Activated naive CD4-positive, alpha-beta T cell treated with anti-CD3 and anti-CD28 coated beads, Interleukin-2, amount 10 ng/mL, durations not matched to agents 7 days and 5 days (primary cell): ENCODE data around the gene ZDHHC11.

ENCODE experiments used
- CTCF ChIA-PET: fragments of 350-600 bp; sonication (Branson Sonifier 250); formaldehyde crosslinking; loops from one replicate; lab custom pipeline; 2021; ENCODE audit warnings: antibody characterized with exemption; lab: Charles Lee
- DNase-seq: peaks from one replicate; pipeline ENCODE4 v3.0.0-alpha.2; 2020
- H3K27ac Mint-ChIP-seq: one replicate; pipeline ENCODE4 v1.8.0; 2021; ENCODE audit warnings: mild to moderate bottlenecking, moderate library complexity, mixed read lengths
- H3K27me3 Mint-ChIP-seq: one replicate; pipeline ENCODE4 v1.8.0; 2021; ENCODE audit warnings: mild to moderate bottlenecking, mixed read lengths
- H3K36me3 Mint-ChIP-seq: one replicate; pipeline ENCODE4 v1.8.0; 2021; ENCODE audit warnings: mixed read lengths
- H3K4me1 Mint-ChIP-seq: one replicate; pipeline ENCODE4 v1.8.0; 2021; ENCODE audit warnings: mixed read lengths
- H3K4me3 Mint-ChIP-seq: one replicate; pipeline ENCODE4 v1.8.0; 2021; ENCODE audit warnings: mild to moderate bottlenecking, moderate library complexity, mixed read lengths
- H3K9me3 Mint-ChIP-seq: one replicate; pipeline ENCODE4 v1.8.0; 2021; ENCODE audit warnings: mixed read lengths

Gene ZDHHC11

GRCh38 chr5:871596-872298, 21.0 kb upstream of the ZDHHC11 start:
- peaks cover 62% of the 10 kb centered on the region for H3K36me3 Mint-ChIP-seq
- DNase-seq = peak; percentile 10
- H3K4me1 Mint-ChIP-seq = peaks cover 3% of the 10 kb centered on the region
- H3K27ac Mint-ChIP-seq = no peak overlapping the region
- no peaks in the 10 kb centered on the region for H3K9me3 Mint-ChIP-seq
- CTCF ChIA-PET = no interaction called here
- H3K4me3 Mint-ChIP-seq = no peak overlapping the region
- no peaks in the 10 kb centered on the region for H3K27me3 Mint-ChIP-seq

- no peak for DNase-seq
- Mint-ChIP-seq H3K4me1 (peaks cover 3% of the 10 kb centered on the region), H3K27ac (no peak overlapping the region), H3K9me3 (no peaks in the 10 kb centered on the region), H3K36me3 (peaks cover 63% of the 10 kb centered on the region), H3K4me3 (no peak overlapping the region), H3K27me3 (no peaks in the 10 kb centered on the region)
- CTCF ChIA-PET = no interaction called here
These were observed 20.2 kb upstream of the ZDHHC11 start for GRCh38 chr5:870956-871355.

- H3K36me3 Mint-ChIP-seq = peaks cover 51% of the 10 kb centered on the region
- DNase-seq = no peak
- no peak overlapping the region for H3K27ac Mint-ChIP-seq
These were observed 17.8 kb upstream of the ZDHHC11 start for GRCh38 chr5:868428-869135.

GRCh38 chr5:867300-867870, 16.6 kb upstream of the ZDHHC11 start:
- Mint-ChIP-seq H3K36me3 (peaks cover 48% of the 10 kb centered on the region), H3K9me3 (no peaks in the 10 kb centered on the region), H3K27me3 (no peaks in the 10 kb centered on the region), H3K4me1 (no peaks in the 10 kb centered on the region), H3K4me3 (no peak overlapping the region), H3K27ac (no peak overlapping the region)
- DNase-seq = no peak
- CTCF ChIA-PET = no interaction called here

More at GRCh38 chr5:868428-869135, 17.8 kb upstream of the ZDHHC11 start:
- H3K27me3 Mint-ChIP-seq = no peaks in the 10 kb centered on the region
- H3K9me3 Mint-ChIP-seq = no peaks in the 10 kb centered on the region
- CTCF ChIA-PET = interaction anchor here (0.7 kb wide), 1 partner anchor 8 kb away, joined by 3 read pairs; no protein-coding TSS in a partner anchor
- peaks cover 3% of the 10 kb centered on the region for H3K4me1 Mint-ChIP-seq
- H3K4me3 Mint-ChIP-seq = no peak overlapping the region

- Mint-ChIP-seq H3K9me3 (no peaks in the 10 kb centered on the region), H3K27me3 (no peaks in the 10 kb centered on the region), H3K4me3 (no peak overlapping the region), H3K27ac (no peak overlapping the region), H3K36me3 (peaks cover 40% of the 10 kb centered on the region), H3K4me1 (no peaks in the 10 kb centered on the region)
- no peak for DNase-seq
- CTCF ChIA-PET = no interaction called here
These were observed 15.0 kb upstream of the ZDHHC11 start for GRCh38 chr5:865771-866170.

GRCh38 chr5:865168-865521, 14.4 kb upstream of the ZDHHC11 start:
- CTCF ChIA-PET = no interaction called here
- Mint-ChIP-seq H3K9me3 (no peaks in the 10 kb centered on the region), H3K27me3 (no peaks in the 10 kb centered on the region), H3K4me3 (no peak overlapping the region), H3K36me3 (peaks cover 34% of the 10 kb centered on the region), H3K27ac (no peak overlapping the region), H3K4me1 (no peaks in the 10 kb centered on the region)
- no peak for DNase-seq

GRCh38 chr5:864492-865167, 13.8 kb upstream of the ZDHHC11 start:
- H3K27me3 Mint-ChIP-seq = no peaks in the 10 kb centered on the region
- CTCF ChIA-PET = interaction anchor here (1.7 kb wide), 1 partner anchor 194 kb away, joined by 3 read pairs; no protein-coding TSS in a partner anchor
- no peaks in the 10 kb centered on the region for H3K4me1 Mint-ChIP-seq
- no peak overlapping the region for H3K4me3 Mint-ChIP-seq
- H3K27ac Mint-ChIP-seq = no peak overlapping the region
- H3K9me3 Mint-ChIP-seq = no peaks in the 10 kb centered on the region
- DNase-seq = no peak
- peaks cover 30% of the 10 kb centered on the region for H3K36me3 Mint-ChIP-seq

GRCh38 chr5:863244-863805, 12.5 kb upstream of the ZDHHC11 start:
- H3K4me3 Mint-ChIP-seq = no peak overlapping the region
- peaks cover 21% of the 10 kb centered on the region for H3K36me3 Mint-ChIP-seq
- H3K9me3 Mint-ChIP-seq = no peaks in the 10 kb centered on the region
- DNase-seq = no peak
- H3K27me3 Mint-ChIP-seq = no peaks in the 10 kb centered on the region
- no peaks in the 10 kb centered on the region for H3K4me1 Mint-ChIP-seq
- CTCF ChIA-PET = interaction anchor here (1.7 kb wide), 1 partner anchor 192 kb away, joined by 3 read pairs; no protein-coding TSS in a partner anchor
- no peak overlapping the region for H3K27ac Mint-ChIP-seq

- no peak for DNase-seq
- no peak overlapping the region for H3K4me3 Mint-ChIP-seq
- H3K4me1 Mint-ChIP-seq = no peaks in the 10 kb centered on the region
- peaks cover 16% of the 10 kb centered on the region for H3K36me3 Mint-ChIP-seq
- CTCF ChIA-PET = no interaction called here
- no peaks in the 10 kb centered on the region for H3K9me3 Mint-ChIP-seq
- H3K27me3 Mint-ChIP-seq = no peaks in the 10 kb centered on the region
- no peak overlapping the region for H3K27ac Mint-ChIP-seq
These were observed 11.8 kb upstream of the ZDHHC11 start for GRCh38 chr5:862367-863243.

- no peaks in the 10 kb centered on the region for H3K27me3 Mint-ChIP-seq
- H3K4me1 Mint-ChIP-seq = no peaks in the 10 kb centered on the region
- peaks cover 11% of the 10 kb centered on the region for H3K36me3 Mint-ChIP-seq
- no peaks in the 10 kb centered on the region for H3K9me3 Mint-ChIP-seq
- no peak for DNase-seq
- CTCF ChIA-PET = no interaction called here
- H3K27ac Mint-ChIP-seq = no peak overlapping the region
- no peak overlapping the region for H3K4me3 Mint-ChIP-seq
These were observed 10.9 kb upstream of the ZDHHC11 start for GRCh38 chr5:861442-862366.

GRCh38 chr5:860506-861150, 9.8 kb upstream of the ZDHHC11 start:
- Mint-ChIP-seq H3K4me1 (no peaks in the 10 kb centered on the region), H3K36me3 (peaks cover 4% of the 10 kb centered on the region), H3K4me3 (no peak overlapping the region), H3K27ac (no peak overlapping the region), H3K9me3 (no peaks in the 10 kb centered on the region), H3K27me3 (no peaks in the 10 kb centered on the region)
- CTCF ChIA-PET = no interaction called here
- DNase-seq = no peak

- Mint-ChIP-seq H3K9me3 (peaks cover 2% of the 10 kb centered on the region), H3K36me3 (peaks cover 4% of the 10 kb centered on the region), H3K4me3 (no peak overlapping the region), H3K27ac (no peak overlapping the region), H3K4me1 (no peaks in the 10 kb centered on the region), H3K27me3 (no peaks in the 10 kb centered on the region)
- no peak for DNase-seq
- CTCF ChIA-PET = no interaction called here
These were observed 9.1 kb upstream of the ZDHHC11 start for GRCh38 chr5:859798-860296.
